ENCODE results near the gene ZNF490. TPM values are rescaled to one million over a fixed set of nuclear protein-coding genes. Genes with fewer than 3 reads are reported as not detected.

Gene ZNF490
- total and polyA plus RNA-seq, 10 of the 15 experiments (the other 5 are each of a cell fraction or from before 2014, with no cell fraction given), result 0.57 to 8.4 (median 3.2) TPM

DNA sequence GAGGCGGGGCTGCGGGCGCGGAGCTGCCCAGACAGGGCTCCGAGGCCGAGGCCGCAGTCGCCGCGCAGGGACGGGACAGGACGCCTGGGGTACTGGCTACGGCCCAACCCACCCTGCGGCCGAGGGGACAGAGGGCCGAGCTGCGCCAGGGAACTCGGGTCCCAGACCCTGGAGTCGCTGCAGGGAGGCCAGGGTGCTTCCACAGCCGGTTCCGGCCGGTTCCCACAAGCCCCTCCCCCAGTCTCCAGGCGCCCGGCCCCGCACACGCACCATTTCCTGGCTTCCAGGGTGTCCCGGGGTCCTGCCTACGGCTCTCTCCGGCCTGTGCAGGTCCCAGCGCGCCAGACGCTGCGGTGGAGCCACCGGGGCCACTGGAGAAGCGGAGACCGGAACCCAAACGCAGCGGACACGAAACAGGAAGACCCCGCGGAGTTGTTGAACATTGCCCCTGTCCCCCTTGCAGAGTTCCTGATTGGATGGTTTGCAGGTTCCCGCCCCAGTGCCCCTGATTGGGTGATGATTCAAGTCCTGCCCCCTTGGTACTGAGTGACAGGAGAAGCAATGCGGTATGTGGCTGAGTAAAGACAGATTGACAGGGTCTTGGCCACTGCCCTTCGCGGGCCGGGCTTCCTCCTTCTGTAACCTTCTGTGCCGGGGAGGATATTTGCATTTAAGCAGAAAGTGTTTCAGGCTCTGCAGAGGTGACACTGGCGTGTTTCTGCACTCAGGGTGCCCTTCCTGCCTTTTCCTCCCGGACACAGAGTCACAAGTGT is 59.4 kb downstream of the ZNF490 start, which contains the start of gene ZNF564 (continued):
- TF ChIP-seq, protein P1, sequence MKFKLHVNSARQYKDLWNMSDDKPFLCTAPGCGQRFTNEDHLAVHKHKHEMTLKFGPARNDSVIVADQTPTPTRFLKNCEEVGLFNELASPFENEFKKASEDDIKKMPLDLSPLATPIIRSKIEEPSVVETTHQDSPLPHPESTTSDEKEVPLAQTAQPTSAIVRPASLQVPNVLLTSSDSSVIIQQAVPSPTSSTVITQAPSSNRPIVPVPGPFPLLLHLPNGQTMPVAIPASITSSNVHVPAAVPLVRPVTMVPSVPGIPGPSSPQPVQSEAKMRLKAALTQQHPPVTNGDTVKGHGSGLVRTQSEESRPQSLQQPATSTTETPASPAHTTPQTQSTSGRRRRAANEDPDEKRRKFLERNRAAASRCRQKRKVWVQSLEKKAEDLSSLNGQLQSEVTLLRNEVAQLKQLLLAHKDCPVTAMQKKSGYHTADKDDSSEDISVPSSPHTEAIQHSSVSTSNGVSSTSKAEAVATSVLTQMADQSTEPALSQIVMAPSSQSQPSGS (IDR thresholded peaks at IDR 0.05; ENCODE audit: low read length), result no peak
- TF ChIP-seq ZNF622 (IDR thresholded peaks at IDR 0.05) (no peak), CBX3 (IDR thresholded peaks at IDR 0.05; ENCODE audit: borderline replicate concordance, low read depth) (no peak), IKZF1 (conservative IDR thresholded peaks at IDR 0.05) (peak; percentile 92), SUZ12 (IDR thresholded peaks at IDR 0.05; ENCODE audit: unreplicated experiment) (no peak)

DNA sequence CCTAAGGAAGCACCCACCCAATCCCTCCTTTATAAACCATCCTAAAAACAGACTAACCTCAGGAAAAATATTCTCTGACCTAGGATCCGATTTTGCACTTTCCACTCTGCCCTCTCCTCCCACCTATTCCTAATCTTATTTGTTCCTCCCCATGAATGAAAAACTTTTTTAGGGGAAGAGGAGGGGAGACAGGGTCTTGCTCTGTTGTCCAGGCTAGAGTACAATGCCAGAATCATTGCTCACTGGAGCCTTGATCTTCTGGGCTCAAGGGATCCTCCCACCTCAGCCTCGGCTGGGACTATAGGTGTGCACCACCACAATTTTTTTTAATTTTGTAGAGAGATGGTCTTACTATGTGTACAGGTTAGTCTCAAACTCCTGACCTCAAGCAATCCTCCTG is 63.7 kb downstream of the ZNF490 start:
- no peak overlapping the region for H2AFZ ChIP-seq (ENCODE audit: control insufficient read depth, low read depth, low read length)
- no peaks in the 10 kb centered on the region for H3K4me1 ChIP-seq (ENCODE audit: control insufficient read depth, insufficient read depth, low read length)
- H3K9ac ChIP-seq (ENCODE audit: control insufficient read depth, insufficient read depth, low read length), result no peak overlapping the region
- H3K4me2 ChIP-seq (ENCODE audit: control insufficient read depth, insufficient read depth), result no peak overlapping the region
- ATAC-seq, result no peak
- SMC1A ChIA-PET (ENCODE audit: uncharacterized antibody, unreplicated experiment), result no interaction called here
- intact Hi-C loops (cut with micrococcal nuclease; ENCODE audit: unreplicated experiment), result no loop called here
- POLR2A ChIA-PET, result no interaction called here
- no peaks in the 10 kb centered on the region for H3K27me3 ChIP-seq (replicated peaks in 1 of 2; ENCODE audit: control insufficient read depth in 2 of 2, insufficient read depth in 2 of 2, low read length in 1 of 2)
- CTCF ChIA-PET, result no interaction called here
- H3K4me3 ChIP-seq, result no peak overlapping the region
- H3K36me3 ChIP-seq (ENCODE audit: control insufficient read depth in 2 of 2, insufficient read depth in 2 of 2, low read length in 1 of 2), result peaks cover 0 to 9% of the 10 kb centered on the region in 2 experiments; a peak in 1 of 4 replicates
- no peak for DNase-seq (ENCODE audit: low read depth, low spot score)
- H3K27ac ChIP-seq (ENCODE audit: control insufficient read depth, insufficient read depth), result no peak overlapping the region
- BruUV-seq (replicated peaks), result no TSS peak
- TF ChIP-seq, protein P2, sequence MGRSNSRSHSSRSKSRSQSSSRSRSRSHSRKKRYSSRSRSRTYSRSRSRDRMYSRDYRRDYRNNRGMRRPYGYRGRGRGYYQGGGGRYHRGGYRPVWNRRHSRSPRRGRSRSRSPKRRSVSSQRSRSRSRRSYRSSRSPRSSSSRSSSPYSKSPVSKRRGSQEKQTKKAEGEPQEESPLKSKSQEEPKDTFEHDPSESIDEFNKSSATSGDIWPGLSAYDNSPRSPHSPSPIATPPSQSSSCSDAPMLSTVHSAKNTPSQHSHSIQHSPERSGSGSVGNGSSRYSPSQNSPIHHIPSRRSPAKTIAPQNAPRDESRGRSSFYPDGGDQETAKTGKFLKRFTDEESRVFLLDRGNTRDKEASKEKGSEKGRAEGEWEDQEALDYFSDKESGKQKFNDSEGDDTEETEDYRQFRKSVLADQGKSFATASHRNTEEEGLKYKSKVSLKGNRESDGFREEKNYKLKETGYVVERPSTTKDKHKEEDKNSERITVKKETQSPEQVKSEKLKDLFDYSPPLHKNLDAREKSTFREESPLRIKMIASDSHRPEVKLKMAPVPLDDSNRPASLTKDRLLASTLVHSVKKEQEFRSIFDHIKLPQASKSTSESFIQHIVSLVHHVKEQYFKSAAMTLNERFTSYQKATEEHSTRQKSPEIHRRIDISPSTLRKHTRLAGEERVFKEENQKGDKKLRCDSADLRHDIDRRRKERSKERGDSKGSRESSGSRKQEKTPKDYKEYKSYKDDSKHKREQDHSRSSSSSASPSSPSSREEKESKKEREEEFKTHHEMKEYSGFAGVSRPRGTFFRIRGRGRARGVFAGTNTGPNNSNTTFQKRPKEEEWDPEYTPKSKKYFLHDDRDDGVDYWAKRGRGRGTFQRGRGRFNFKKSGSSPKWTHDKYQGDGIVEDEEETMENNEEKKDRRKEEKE (IDR thresholded peaks at IDR 0.05), result no peak
- TF ChIP-seq, protein P3, sequence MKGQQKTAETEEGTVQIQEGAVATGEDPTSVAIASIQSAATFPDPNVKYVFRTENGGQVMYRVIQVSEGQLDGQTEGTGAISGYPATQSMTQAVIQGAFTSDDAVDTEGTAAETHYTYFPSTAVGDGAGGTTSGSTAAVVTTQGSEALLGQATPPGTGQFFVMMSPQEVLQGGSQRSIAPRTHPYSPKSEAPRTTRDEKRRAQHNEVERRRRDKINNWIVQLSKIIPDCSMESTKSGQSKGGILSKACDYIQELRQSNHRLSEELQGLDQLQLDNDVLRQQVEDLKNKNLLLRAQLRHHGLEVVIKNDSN (IDR thresholded peaks at IDR 0.05; ENCODE audit: borderline replicate concordance, extremely low read length, insufficient read depth, low read depth, low read length), result no peak
- TF ChIP-seq BRCA1 (IDR thresholded peaks at IDR 0.05; ENCODE audit: low read depth, low read length) (no peak), HDGF (IDR thresholded peaks at IDR 0.05) (no peak)
- H3K79me2 ChIP-seq (ENCODE audit: control insufficient read depth, insufficient read depth, low read length), result peaks cover 26% of the 10 kb centered on the region
- in situ Hi-C loops (cut with MboI), result no loop called here
- RAD21 ChIA-PET (ENCODE audit: unreplicated experiment), result no interaction called here
- H4K20me1 ChIP-seq (ENCODE audit: control insufficient read depth, insufficient read depth), result no peaks in the 10 kb centered on the region
- no peak for FAIRE-seq
- WGBS (ENCODE audit: insufficient coverage, insufficient replicate concordance, low lambda C conversion rate, missing lambda C conversion rate), result 71% methylated on average over 2 of the region's 2 CpGs
- peaks cover 37% of the 10 kb centered on the region for H3K9me3 ChIP-seq (replicated peaks; ENCODE audit: control insufficient read depth, insufficient read depth, low read length)

All from GM12878 (cell line).